ENCODE measurements around the gene RNASEH1. TPM values are rescaled to one million over a fixed set of nuclear protein-coding genes. Genes with fewer than 3 reads are reported as not detected.

RNASEH1 gene
- total RNA-seq, 1 experiment from 2014 or later = 48.3 TPM

GRCh38 chr2:3534251-3534814 is 23.8 kb downstream of the RNASEH1 start:
- no peak for DNase-seq (ENCODE audit: low spot score)
- Histone ChIP-seq H3K36me3 (ENCODE audit: insufficient read depth, low read length, poor library complexity, severe bottlenecking) (no peaks in the 10 kb centered on the region), H3K4me3 (ENCODE audit: low read depth, low read length, poor library complexity, severe bottlenecking) (no peak overlapping the region), H3K4me1 (ENCODE audit: insufficient read depth, low read length, poor library complexity, severe bottlenecking) (peaks cover 4% of the 10 kb centered on the region), H3K27ac (ENCODE audit: low read depth, low read length, poor library complexity, severe bottlenecking) (no peak overlapping the region), H3K9me3 (ENCODE audit: low read depth, low read length, poor library complexity, severe bottlenecking) (no peaks in the 10 kb centered on the region), H3K27me3 (replicated peaks; ENCODE audit: insufficient read depth, low read depth, low read length, poor library complexity) (no peaks in the 10 kb centered on the region)
- intact Hi-C loops (cut with micrococcal nuclease; ENCODE audit: unreplicated experiment) = no loop called here
- TF ChIP-seq CTCF (conservative IDR thresholded peaks at IDR 0.05; ENCODE audit: low read depth, low read length) = no peak
- TF ChIP-seq EZH2 (IDR thresholded peaks at IDR 0.05; ENCODE audit: borderline replicate concordance, low read depth, low read length, poor library complexity, severe bottlenecking) = no peak
- no TSS peak for BruUV-seq (replicated peaks)
- ChIA-PET CTCF (no interaction called here), POLR2A (ENCODE audit: low non-redundant PET) (no interaction called here)

- no peaks in the 10 kb centered on the region for H3K36me3 ChIP-seq (ENCODE audit: insufficient read depth, low read length, poor library complexity, severe bottlenecking)
- no TSS peak for BruUV-seq (replicated peaks)
- ChIA-PET CTCF (no interaction called here), POLR2A (ENCODE audit: low non-redundant PET) (no interaction called here)
- intact Hi-C loops (cut with micrococcal nuclease; ENCODE audit: unreplicated experiment) = no loop called here
- H3K4me3 ChIP-seq (ENCODE audit: low read depth, low read length, poor library complexity, severe bottlenecking) = no peak overlapping the region
- H3K27ac ChIP-seq (ENCODE audit: low read depth, low read length, poor library complexity, severe bottlenecking) = no peak overlapping the region
- peaks cover 4% of the 10 kb centered on the region for H3K4me1 ChIP-seq (ENCODE audit: insufficient read depth, low read length, poor library complexity, severe bottlenecking)
- DNase-seq (ENCODE audit: low spot score) = no peak
- H3K27me3 ChIP-seq (replicated peaks; ENCODE audit: insufficient read depth, low read depth, low read length, poor library complexity) = no peaks in the 10 kb centered on the region
- H3K9me3 ChIP-seq (ENCODE audit: low read depth, low read length, poor library complexity, severe bottlenecking) = no peaks in the 10 kb centered on the region
- no peak for TF ChIP-seq CTCF (conservative IDR thresholded peaks at IDR 0.05; ENCODE audit: low read depth, low read length)
- no peak for TF ChIP-seq EZH2 (IDR thresholded peaks at IDR 0.05; ENCODE audit: borderline replicate concordance, low read depth, low read length, poor library complexity, severe bottlenecking)
Observed at GRCh38 chr2:3533836-3534235, 24.3 kb downstream of the RNASEH1 start.

DNA sequence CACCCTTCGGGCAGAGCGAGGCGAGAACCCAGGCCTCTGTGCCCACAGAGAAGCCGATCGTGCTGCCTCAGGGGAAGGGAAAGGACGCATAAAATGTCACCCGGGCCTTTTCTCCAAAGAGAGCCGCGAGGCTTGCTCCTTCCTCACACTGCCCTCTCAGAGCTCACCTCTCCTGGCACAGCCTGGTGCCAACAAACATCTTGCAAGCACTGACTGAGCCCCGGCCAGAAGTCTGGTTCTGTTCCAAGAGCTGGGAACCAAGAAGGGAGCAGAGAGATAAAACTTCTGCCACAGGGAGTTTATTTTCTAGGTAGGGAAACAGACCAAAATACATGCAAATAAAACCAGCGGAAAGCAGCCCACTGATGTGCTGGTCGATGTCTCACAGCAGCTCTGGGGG is 25.2 kb downstream of the RNASEH1 start:
- Histone ChIP-seq H3K4me1 (ENCODE audit: insufficient read depth, low read length, poor library complexity, severe bottlenecking) (peaks cover 4% of the 10 kb centered on the region), H3K27ac (ENCODE audit: low read depth, low read length, poor library complexity, severe bottlenecking) (no peak overlapping the region), H3K4me3 (ENCODE audit: low read depth, low read length, poor library complexity, severe bottlenecking) (no peak overlapping the region), H3K36me3 (ENCODE audit: insufficient read depth, low read length, poor library complexity, severe bottlenecking) (no peaks in the 10 kb centered on the region), H3K9me3 (ENCODE audit: low read depth, low read length, poor library complexity, severe bottlenecking) (no peaks in the 10 kb centered on the region), H3K27me3 (replicated peaks; ENCODE audit: insufficient read depth, low read depth, low read length, poor library complexity) (no peaks in the 10 kb centered on the region)
- BruUV-seq (replicated peaks) = no TSS peak
- TF ChIP-seq CTCF (conservative IDR thresholded peaks at IDR 0.05; ENCODE audit: low read depth, low read length) (no peak), EZH2 (IDR thresholded peaks at IDR 0.05; ENCODE audit: borderline replicate concordance, low read depth, low read length, poor library complexity, severe bottlenecking) (no peak)
- ChIA-PET POLR2A (ENCODE audit: low non-redundant PET) (no interaction called here), CTCF (no interaction called here)
- intact Hi-C loops (cut with micrococcal nuclease; ENCODE audit: unreplicated experiment) = no loop called here
- DNase-seq (ENCODE audit: low spot score) = no peak
